Liver (tissue), 9 donors: Measurements from ENCODE around the gene TSPYL6. TPM values are rescaled to one million over a fixed set of nuclear protein-coding genes. Genes with fewer than 3 reads are reported as not detected.

Experiments
- DNase-seq: peaks from one replicate; pipeline ENCODE4 v3.0.0-alpha.2; 2017; ENCODE audit warnings: low spot score
- H3K27ac ChIP-seq, 2 donors: one replicate each; pipeline ENCODE4 v1.7.0; 2013; ENCODE audit warnings: inconsistent platforms in 2 of 2, low read length in 2 of 2, control low read depth in 1 of 2, low read depth in 1 of 2, mild to moderate bottlenecking in 1 of 2
- H3K27me3 ChIP-seq, 4 donors: one replicate each; pipeline versions ENCODE4 v1.6.1 to v1.7.0; 2013; ENCODE audit warnings: low read length in 3 of 4, inconsistent platforms in 1 of 4, mild to moderate bottlenecking in 1 of 4, moderate library complexity in 1 of 4; ENCODE audit not compliant: control insufficient read depth in 4 of 4, insufficient read depth in 4 of 4
- H3K36me3 ChIP-seq, 4 donors: one replicate each; pipeline versions ENCODE4 v1.6.1 to v1.7.0; 2013; ENCODE audit warnings: low read length in 3 of 4, mild to moderate bottlenecking in 3 of 4, low read depth in 1 of 4, moderate library complexity in 1 of 4; ENCODE audit not compliant: control insufficient read depth in 4 of 4, insufficient read depth in 3 of 4
- H3K4me1 ChIP-seq, 4 donors: one replicate each; pipeline versions ENCODE4 v1.6.1 to v1.7.0; 2013; ENCODE audit warnings: low read length in 3 of 4, mild to moderate bottlenecking in 3 of 4, moderate library complexity in 1 of 4; ENCODE audit not compliant: control insufficient read depth in 4 of 4, insufficient read depth in 4 of 4
- H3K4me3 ChIP-seq, 3 donors: one replicate each; pipeline versions ENCODE4 v1.6.1 to v1.7.0; 2013; ENCODE audit warnings: low read length in 3 of 3, control low read depth in 1 of 3, low read depth in 1 of 3, mild to moderate bottlenecking in 1 of 3
- H3K9ac ChIP-seq, 2 donors: one replicate each; pipeline ENCODE4 v1.7.0; 2013; ENCODE audit warnings: low read length in 2 of 2, mild to moderate bottlenecking in 2 of 2, moderate library complexity in 2 of 2, control low read depth in 1 of 2, low read depth in 1 of 2
- H3K9me3 ChIP-seq, 4 donors: one replicate each; pipeline versions ENCODE4 v1.6.1 to v1.7.0; 2013; ENCODE audit warnings: low read length in 3 of 4; ENCODE audit not compliant: control insufficient read depth in 4 of 4
- EGR1 ChIP-seq, 2 donors: IDR thresholded peaks; 2 replicates each; pipeline ENCODE4 v1.6.1; 2016 to 2018; ENCODE audit warnings: antibody characterized with exemption in 2 of 2, low read depth in 2 of 2
- FOXA1 ChIP-seq: IDR thresholded peaks from 2 replicates; pipeline ENCODE4 v1.6.1; 2016; ENCODE audit warnings: antibody characterized with exemption
- FOXA2 ChIP-seq: IDR thresholded peaks from 2 replicates; pipeline ENCODE4 v1.6.1; 2016; ENCODE audit warnings: antibody characterized with exemption
- GABPA ChIP-seq, 2 donors: IDR thresholded peaks in 1 of 2; conservative IDR thresholded peaks in 1 of 2; 2 replicates each; pipeline ENCODE4 v1.6.1; 2016; ENCODE audit warnings: antibody characterized with exemption in 2 of 2, mild to moderate bottlenecking in 1 of 2, moderate library complexity in 1 of 2
- HNF4A ChIP-seq, 2 donors: conservative IDR thresholded peaks; 2 replicates each; pipeline ENCODE4 v1.6.1; 2016; ENCODE audit warnings: antibody characterized with exemption in 2 of 2, mild to moderate bottlenecking in 2 of 2
- HNF4G ChIP-seq: IDR thresholded peaks from 2 replicates; pipeline ENCODE4 v1.6.1; 2016; ENCODE audit warnings: antibody characterized with exemption
- JUND ChIP-seq, 2 donors: IDR thresholded peaks; 2 replicates each; pipeline ENCODE4 v1.6.1; 2016; ENCODE audit warnings: antibody characterized with exemption in 2 of 2
- NR2F2 ChIP-seq: IDR thresholded peaks from 2 replicates; pipeline ENCODE4 v1.6.1; 2016; ENCODE audit warnings: antibody characterized with exemption
- RAD21 ChIP-seq, 2 donors: IDR thresholded peaks; 2 replicates each; pipeline ENCODE4 v1.6.1; 2016; ENCODE audit warnings: antibody characterized with exemption in 2 of 2, mild to moderate bottlenecking in 2 of 2
- RXRA ChIP-seq, 2 donors: IDR thresholded peaks; 2 replicates each; pipeline ENCODE4 v1.6.1; 2017 to 2018; ENCODE audit warnings: antibody characterized with exemption in 2 of 2, mild to moderate bottlenecking in 1 of 2
- SP1 ChIP-seq: IDR thresholded peaks from 2 replicates; pipeline ENCODE4 v1.6.1; 2018; ENCODE audit warnings: antibody characterized with exemption, mild to moderate bottlenecking
- TAF1 ChIP-seq: conservative IDR thresholded peaks from 2 replicates; pipeline ENCODE4 v1.6.1; 2016; ENCODE audit warnings: antibody characterized with exemption, mild to moderate bottlenecking
- YY1 ChIP-seq: IDR thresholded peaks from 2 replicates; pipeline ENCODE4 v1.6.1; 2016; ENCODE audit warnings: antibody characterized with exemption, mild to moderate bottlenecking
- WGBS: extraction: QIAGEN DNeasy Blood & Tissue Kit; methylation state at CpG from one replicate; pipeline ENCODE4 v1.1.7; 2013; 5-methylcytosine and 5-hydroxymethylcytosine counted together
- polyA plus RNA-seq, 2 donors: library from polyadenylated mRNA; stranded (reverse) in 1 of 2; unstranded in 1 of 2; fragments of 200-250 nt in 1 of 2; fragments of >200 nt in 1 of 2; fragmentation: Nextera tagmentation in 1 of 2; extraction: Ambion mirVana in 1 of 2; gene quantifications; one replicate each; pipeline versions ENCODE4 v1.2.1 to v1.2.3, GENCODE V29; 2013 to 2015
- total RNA-seq, 2 donors: library from RNA; depleted of rRNA; stranded (reverse); fragments of >200 nt; gene quantifications; one replicate each; pipeline ENCODE4 v1.2.3, GENCODE V29; 2014
- TF ChIP-seq, protein P1 (sequence below): IDR thresholded peaks from 2 replicates; pipeline ENCODE4 v1.6.1; 2016; ENCODE audit warnings: antibody characterized with exemption, mild to moderate bottlenecking
- TF ChIP-seq, protein P2 (sequence below): IDR thresholded peaks from 2 replicates; pipeline ENCODE4 v1.6.1; 2016; ENCODE audit warnings: antibody characterized with exemption
- TF ChIP-seq, protein P3 (sequence below): IDR thresholded peaks from 2 replicates; pipeline ENCODE4 v1.6.1; 2016; ENCODE audit warnings: antibody characterized with exemption
- TF ChIP-seq, protein P4 (sequence below): IDR thresholded peaks from 2 replicates; pipeline ENCODE4 v1.6.1; 2016; ENCODE audit warnings: antibody characterized with exemption
- TF ChIP-seq, protein P5 (sequence below): fragments of 150-350 bp; IDR thresholded peaks from 2 replicates; pipeline ENCODE4 v1.5.1; 2017; ENCODE audit warnings: improper control_type of control experiment, low read depth, low read length; ENCODE audit not compliant: missing input control
- donor health status: healthy.
- donor health status: healthy.
- donor health status: healthy.
- donor health status: healthy.
- donor health status: healthy.

TSPYL6 gene
- total and polyA plus RNA-seq, 4 donors: under 0.01 to 0.04 TPM; not detected in 2

DNA sequence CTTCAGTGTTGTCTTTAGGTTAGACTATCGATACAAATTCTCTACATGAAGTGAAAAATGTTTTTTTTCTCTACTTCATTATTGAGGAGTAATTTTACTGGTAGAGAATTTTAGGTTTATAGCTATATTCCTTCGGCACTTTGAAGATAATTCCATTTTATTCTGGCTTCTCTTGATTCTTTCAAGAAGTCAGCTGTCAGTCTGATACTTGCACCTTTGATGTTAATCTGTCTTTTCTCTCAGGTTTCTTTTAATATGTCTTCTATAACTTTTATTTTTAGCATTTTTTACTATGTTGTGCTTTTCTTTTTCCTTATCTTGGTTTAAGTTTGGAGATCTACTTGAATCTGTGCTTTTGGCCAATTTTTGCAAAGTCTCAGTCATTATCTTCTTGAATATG lies 18.6 kb downstream of the TSPYL6 start:
- TF ChIP-seq HNF4G: no peak
- no peak for TF ChIP-seq FOXA1
- TF ChIP-seq, protein P1, sequence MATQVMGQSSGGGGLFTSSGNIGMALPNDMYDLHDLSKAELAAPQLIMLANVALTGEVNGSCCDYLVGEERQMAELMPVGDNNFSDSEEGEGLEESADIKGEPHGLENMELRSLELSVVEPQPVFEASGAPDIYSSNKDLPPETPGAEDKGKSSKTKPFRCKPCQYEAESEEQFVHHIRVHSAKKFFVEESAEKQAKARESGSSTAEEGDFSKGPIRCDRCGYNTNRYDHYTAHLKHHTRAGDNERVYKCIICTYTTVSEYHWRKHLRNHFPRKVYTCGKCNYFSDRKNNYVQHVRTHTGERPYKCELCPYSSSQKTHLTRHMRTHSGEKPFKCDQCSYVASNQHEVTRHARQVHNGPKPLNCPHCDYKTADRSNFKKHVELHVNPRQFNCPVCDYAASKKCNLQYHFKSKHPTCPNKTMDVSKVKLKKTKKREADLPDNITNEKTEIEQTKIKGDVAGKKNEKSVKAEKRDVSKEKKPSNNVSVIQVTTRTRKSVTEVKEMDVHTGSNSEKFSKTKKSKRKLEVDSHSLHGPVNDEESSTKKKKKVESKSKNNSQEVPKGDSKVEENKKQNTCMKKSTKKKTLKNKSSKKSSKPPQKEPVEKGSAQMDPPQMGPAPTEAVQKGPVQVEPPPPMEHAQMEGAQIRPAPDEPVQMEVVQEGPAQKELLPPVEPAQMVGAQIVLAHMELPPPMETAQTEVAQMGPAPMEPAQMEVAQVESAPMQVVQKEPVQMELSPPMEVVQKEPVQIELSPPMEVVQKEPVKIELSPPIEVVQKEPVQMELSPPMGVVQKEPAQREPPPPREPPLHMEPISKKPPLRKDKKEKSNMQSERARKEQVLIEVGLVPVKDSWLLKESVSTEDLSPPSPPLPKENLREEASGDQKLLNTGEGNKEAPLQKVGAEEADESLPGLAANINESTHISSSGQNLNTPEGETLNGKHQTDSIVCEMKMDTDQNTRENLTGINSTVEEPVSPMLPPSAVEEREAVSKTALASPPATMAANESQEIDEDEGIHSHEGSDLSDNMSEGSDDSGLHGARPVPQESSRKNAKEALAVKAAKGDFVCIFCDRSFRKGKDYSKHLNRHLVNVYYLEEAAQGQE: no peak
- TF ChIP-seq RXRA (IDR thresholded peaks at IDR 0.05): no peak
- no peak for TF ChIP-seq RAD21 (IDR thresholded peaks at IDR 0.05)
- TF ChIP-seq JUND (IDR thresholded peaks at IDR 0.05): no peak
- no peak for TF ChIP-seq EGR1 (IDR thresholded peaks at IDR 0.05; ENCODE audit: low read depth in 2 of 2)
- TF ChIP-seq, protein P2, sequence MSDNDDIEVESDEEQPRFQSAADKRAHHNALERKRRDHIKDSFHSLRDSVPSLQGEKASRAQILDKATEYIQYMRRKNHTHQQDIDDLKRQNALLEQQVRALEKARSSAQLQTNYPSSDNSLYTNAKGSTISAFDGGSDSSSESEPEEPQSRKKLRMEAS: no peak
- no peak for TF ChIP-seq SP1
- no peak for TF ChIP-seq YY1
- no peak for TF ChIP-seq GABPA (IDR thresholded peaks at IDR 0.05 in 1 of 2, conservative IDR thresholded peaks at IDR 0.05 in 1 of 2)
- no peak for TF ChIP-seq HNF4A (conservative IDR thresholded peaks at IDR 0.05)
- no peak for TF ChIP-seq NR2F2
- TF ChIP-seq, protein P3, sequence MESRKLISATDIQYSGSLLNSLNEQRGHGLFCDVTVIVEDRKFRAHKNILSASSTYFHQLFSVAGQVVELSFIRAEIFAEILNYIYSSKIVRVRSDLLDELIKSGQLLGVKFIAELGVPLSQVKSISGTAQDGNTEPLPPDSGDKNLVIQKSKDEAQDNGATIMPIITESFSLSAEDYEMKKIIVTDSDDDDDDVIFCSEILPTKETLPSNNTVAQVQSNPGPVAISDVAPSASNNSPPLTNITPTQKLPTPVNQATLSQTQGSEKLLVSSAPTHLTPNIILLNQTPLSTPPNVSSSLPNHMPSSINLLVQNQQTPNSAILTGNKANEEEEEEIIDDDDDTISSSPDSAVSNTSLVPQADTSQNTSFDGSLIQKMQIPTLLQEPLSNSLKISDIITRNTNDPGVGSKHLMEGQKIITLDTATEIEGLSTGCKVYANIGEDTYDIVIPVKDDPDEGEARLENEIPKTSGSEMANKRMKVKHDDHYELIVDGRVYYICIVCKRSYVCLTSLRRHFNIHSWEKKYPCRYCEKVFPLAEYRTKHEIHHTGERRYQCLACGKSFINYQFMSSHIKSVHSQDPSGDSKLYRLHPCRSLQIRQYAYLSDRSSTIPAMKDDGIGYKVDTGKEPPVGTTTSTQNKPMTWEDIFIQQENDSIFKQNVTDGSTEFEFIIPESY: no peak
- TF ChIP-seq FOXA2: no peak
- TF ChIP-seq TAF1: no peak
- TF ChIP-seq, protein P4, sequence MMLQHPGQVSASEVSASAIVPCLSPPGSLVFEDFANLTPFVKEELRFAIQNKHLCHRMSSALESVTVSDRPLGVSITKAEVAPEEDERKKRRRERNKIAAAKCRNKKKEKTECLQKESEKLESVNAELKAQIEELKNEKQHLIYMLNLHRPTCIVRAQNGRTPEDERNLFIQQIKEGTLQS: no peak
- TF ChIP-seq, protein P5, sequence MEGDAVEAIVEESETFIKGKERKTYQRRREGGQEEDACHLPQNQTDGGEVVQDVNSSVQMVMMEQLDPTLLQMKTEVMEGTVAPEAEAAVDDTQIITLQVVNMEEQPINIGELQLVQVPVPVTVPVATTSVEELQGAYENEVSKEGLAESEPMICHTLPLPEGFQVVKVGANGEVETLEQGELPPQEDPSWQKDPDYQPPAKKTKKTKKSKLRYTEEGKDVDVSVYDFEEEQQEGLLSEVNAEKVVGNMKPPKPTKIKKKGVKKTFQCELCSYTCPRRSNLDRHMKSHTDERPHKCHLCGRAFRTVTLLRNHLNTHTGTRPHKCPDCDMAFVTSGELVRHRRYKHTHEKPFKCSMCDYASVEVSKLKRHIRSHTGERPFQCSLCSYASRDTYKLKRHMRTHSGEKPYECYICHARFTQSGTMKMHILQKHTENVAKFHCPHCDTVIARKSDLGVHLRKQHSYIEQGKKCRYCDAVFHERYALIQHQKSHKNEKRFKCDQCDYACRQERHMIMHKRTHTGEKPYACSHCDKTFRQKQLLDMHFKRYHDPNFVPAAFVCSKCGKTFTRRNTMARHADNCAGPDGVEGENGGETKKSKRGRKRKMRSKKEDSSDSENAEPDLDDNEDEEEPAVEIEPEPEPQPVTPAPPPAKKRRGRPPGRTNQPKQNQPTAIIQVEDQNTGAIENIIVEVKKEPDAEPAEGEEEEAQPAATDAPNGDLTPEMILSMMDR: no peak
- 93% methylated on average over 2 of the region's 2 CpGs for WGBS
- Histone ChIP-seq H3K9ac (no peak overlapping the region), H3K27ac (no peak overlapping the region), H3K9me3 (no peaks in the 10 kb centered on the region), H3K27me3 (no peaks in the 10 kb centered on the region), H3K4me3 (no peak overlapping the region), H3K4me1 (no peaks in the 10 kb centered on the region), H3K36me3 (no peaks in the 10 kb centered on the region)
- DNase-seq: no peak
